Keratinocyte (primary cell): ENCODE results near the gene FCGR2B. TPM values are rescaled to one million over a fixed set of nuclear protein-coding genes. Genes with fewer than 3 reads are reported as not detected.
"Not testable (repeated sequence)": the region's sequence is repeated elsewhere in the genome, so short reads cannot be mapped to it uniquely, and the experiment has no call there.

Experiments
- DNase-seq: peaks from one replicate; pipeline ENCODE4 v3.0.0-alpha.2; 2011; ENCODE audit warnings: low read depth, missing footprints, low spot score
- FAIRE-seq: peaks from 2 replicates; lab custom pipeline; 2011; peaks lifted over from hg19 to GRCh38; lab: Jason Lieb, UNC
- H2AFZ ChIP-seq: 2 replicates; pipeline ENCODE4 v1.6.0; 2012; ENCODE audit warnings: low read length, control low read depth, inconsistent platforms; ENCODE audit not compliant: control insufficient read depth
- H3K27ac ChIP-seq: 2 replicates; pipeline ENCODE4 v1.5.1; 2011; ENCODE audit warnings: low read length; ENCODE audit not compliant: control insufficient read depth, insufficient read depth
- H3K27me3 ChIP-seq: 3 replicates; pipeline ENCODE4 v1.6.0; 2011; ENCODE audit warnings: low read length; ENCODE audit not compliant: control insufficient read depth, insufficient read depth; ENCODE audit errors: extremely low read depth
- H3K36me3 ChIP-seq, 2 experiments: 2 replicates in 1 of 2; 3 replicates in 1 of 2; pipeline ENCODE4 v1.5.1; 2011; ENCODE audit warnings: low read length in 2 of 2, mild to moderate bottlenecking in 1 of 2; ENCODE audit not compliant: control insufficient read depth in 2 of 2, insufficient read depth in 2 of 2; ENCODE audit errors: extremely low read depth in 1 of 2
- H3K4me1 ChIP-seq: 3 replicates; pipeline ENCODE4 v1.5.1; 2011; ENCODE audit warnings: low read length; ENCODE audit not compliant: control insufficient read depth, insufficient read depth; ENCODE audit errors: extremely low read depth
- H3K4me2 ChIP-seq: 3 replicates; pipeline ENCODE4 v1.6.0; 2011; ENCODE audit warnings: low read depth, low read length; ENCODE audit not compliant: control insufficient read depth, insufficient read depth; ENCODE audit errors: extremely low read depth
- H3K4me3 ChIP-seq, 3 experiments: fragments of 200-600 bp in 1 of 3; sonication (generic) in 1 of 3; 2 replicates in 2 of 3; 3 replicates in 1 of 3; pipeline ENCODE4 v1.5.1; 2011 to 2016; ENCODE audit warnings: low read length in 3 of 3, mild to moderate bottlenecking in 3 of 3, control low read depth in 2 of 3, inconsistent platforms in 1 of 3, low read depth in 1 of 3, mixed read lengths in 1 of 3, mixed run types in 1 of 3, moderate library complexity in 1 of 3; ENCODE audit not compliant: control insufficient read depth in 2 of 3, insufficient read depth in 2 of 3; ENCODE audit errors: extremely low read depth in 1 of 3
- H3K79me2 ChIP-seq: 2 replicates; pipeline ENCODE4 v1.6.0; 2012; ENCODE audit warnings: low read length; ENCODE audit not compliant: control insufficient read depth, insufficient read depth
- H3K9ac ChIP-seq: 3 replicates; pipeline ENCODE4 v1.6.0; 2011; ENCODE audit warnings: low read length; ENCODE audit not compliant: control insufficient read depth, insufficient read depth; ENCODE audit errors: extremely low read depth
- H3K9me1 ChIP-seq: 3 replicates; pipeline ENCODE4 v1.6.0; 2011; ENCODE audit warnings: low read length; ENCODE audit not compliant: control insufficient read depth, insufficient read depth; ENCODE audit errors: extremely low read depth
- H3K9me3 ChIP-seq: 2 replicates; pipeline ENCODE4 v1.5.1; 2012; ENCODE audit warnings: low read depth, low read length; ENCODE audit not compliant: control insufficient read depth
- H4K20me1 ChIP-seq: 3 replicates; pipeline ENCODE4 v1.6.0; 2011; ENCODE audit warnings: low read length; ENCODE audit not compliant: control insufficient read depth, insufficient read depth; ENCODE audit errors: extremely low read depth
- EZH2 ChIP-seq: IDR thresholded peaks from one replicate; pipeline ENCODE4 v1.6.1; 2012; ENCODE audit warnings: inconsistent platforms, mild to moderate bottlenecking, low read length, moderate library complexity
- dilution Hi-C: fragments of 300-500 bp; cut with MboI; formaldehyde crosslinking; loops from one replicate; pipeline ENCODE4 v1.7.0; 2020; ENCODE audit warnings: low sequenced_read_pairs; ENCODE audit not compliant: extremely low pct_ligation_motif_present
- polyA plus RNA-seq, 5 experiments: library from polyadenylated mRNA; depleted of rRNA in 3 of 5; stranded (reverse) in 3 of 5; stranded (forward) in 1 of 5; unstranded in 1 of 5; fragments of >200 nt; gene quantifications; 1 replicate in 1 of 5; 2 replicates in 3 of 5; 3 replicates in 1 of 5; pipeline versions ENCODE4 v1.2.1 to v1.2.3, GENCODE V29; 2011 to 2012; ENCODE audit warnings: missing spikeins in 2 of 5, low read depth in 1 of 5, low replicate concordance in 1 of 5
- TF ChIP-seq, protein P1 (sequence below), 3 experiments: IDR thresholded peaks in 1 of 3; conservative IDR thresholded peaks in 1 of 3; optimal IDR thresholded peaks in 1 of 3; 2 replicates in 2 of 3; 3 replicates in 1 of 3; pipeline versions ENCODE3 to v1.5.1; 2011; ENCODE audit warnings: low read length in 3 of 3, mild to moderate bottlenecking in 3 of 3, moderate library complexity in 2 of 3, control low read depth in 1 of 3, inconsistent platforms in 1 of 3; ENCODE audit not compliant: insufficient read depth in 2 of 3; ENCODE audit errors: extremely low read depth in 1 of 3

The FCGR2B gene
- polyA plus RNA-seq, 1 donor (not counting 4 experiments of a cell fraction or from before 2014, with no cell fraction given): not detected

DNA sequence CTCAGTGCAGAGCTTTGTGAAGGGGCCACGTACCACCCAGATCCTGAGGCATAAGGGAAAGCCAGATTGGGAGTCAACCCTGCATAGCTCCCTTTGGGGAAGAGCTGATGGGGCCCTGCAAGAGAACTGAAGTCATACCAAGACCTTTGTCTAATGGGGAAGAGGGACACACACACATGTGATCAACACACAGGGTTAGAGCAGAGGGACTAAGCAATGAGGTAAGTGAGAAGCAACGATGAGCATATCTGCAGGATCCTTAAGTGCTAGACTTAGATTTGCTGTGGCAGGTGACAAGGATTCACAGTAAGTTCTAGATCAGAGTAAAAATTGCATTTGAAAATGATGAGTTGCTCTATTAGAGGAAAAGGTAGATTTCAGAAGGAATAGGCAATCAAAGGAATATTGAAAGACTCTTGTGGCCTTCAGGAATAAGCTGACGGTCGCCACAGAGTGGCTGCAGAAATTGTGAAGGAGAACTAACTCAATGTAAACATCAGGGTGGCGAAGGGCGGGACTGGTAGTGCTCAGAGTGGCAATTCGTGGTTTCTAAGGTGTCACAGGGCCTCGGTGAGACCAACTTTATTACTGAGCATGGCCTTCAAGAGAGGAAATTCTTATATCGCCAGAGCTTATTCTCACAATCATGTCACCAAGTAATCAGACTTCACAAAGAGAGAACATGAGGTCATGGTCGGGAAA, 36.3 kb upstream of the FCGR2B start:
- DNase-seq, H3K9ac ChIP-seq, H3K4me3 ChIP-seq, H3K27ac ChIP-seq, dilution Hi-C loops, H2AFZ ChIP-seq, H4K20me1 ChIP-seq, H3K9me3 ChIP-seq, H3K4me2 ChIP-seq, H3K79me2 ChIP-seq, H3K4me1 ChIP-seq, FAIRE-seq, H3K27me3 ChIP-seq, H3K36me3 ChIP-seq, H3K9me1 ChIP-seq: not testable (repeated sequence)

DNA sequence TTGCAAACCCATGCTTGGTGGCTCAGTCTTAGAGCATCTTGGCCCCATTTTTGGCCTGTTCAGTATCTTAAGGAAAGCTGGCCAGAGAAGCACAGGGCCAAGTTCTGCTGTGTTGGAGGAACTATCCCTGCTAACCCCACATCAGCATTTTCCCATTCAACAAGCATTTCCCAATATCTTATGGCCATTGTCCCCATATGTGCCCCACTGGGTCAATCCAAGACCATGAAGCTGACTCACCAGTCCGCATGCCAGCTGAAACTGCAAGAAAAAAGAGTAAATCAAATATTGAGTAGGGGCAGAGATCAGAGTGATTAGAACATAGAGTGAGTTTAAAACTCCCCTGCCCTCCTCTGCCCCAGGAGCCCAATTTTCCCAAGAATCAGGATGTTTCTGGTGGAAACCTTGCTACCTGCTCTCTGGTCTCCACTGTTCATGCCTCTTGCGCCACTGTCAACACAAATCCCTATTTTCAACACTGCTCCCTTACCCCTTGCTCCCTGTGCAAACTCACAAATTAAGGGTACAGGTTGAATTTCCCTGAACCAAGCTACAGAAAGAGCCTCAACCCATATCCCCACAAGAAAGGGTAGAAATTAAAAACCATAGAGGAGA, 32.7 kb upstream of the FCGR2B start:
- dilution Hi-C loops, FAIRE-seq: not testable (repeated sequence)

DNA sequence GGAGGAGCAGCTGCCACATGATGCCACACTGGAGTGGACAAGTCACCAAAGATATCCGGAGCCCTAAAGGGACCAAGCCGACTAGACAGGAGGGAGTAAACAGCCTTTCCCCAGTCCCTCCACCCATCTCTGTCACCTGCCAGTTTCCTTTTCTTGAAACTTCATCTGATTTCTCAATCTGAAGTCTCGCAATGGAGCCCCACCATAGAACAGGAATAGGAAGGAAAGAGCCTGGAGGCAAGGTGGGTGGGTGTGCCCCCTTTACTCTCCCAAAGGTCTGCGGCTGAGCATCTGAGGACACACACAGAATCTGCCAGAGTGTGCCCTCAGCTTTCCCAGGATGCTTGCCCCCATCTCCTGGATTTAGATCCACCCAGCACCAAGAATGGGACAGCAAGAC, 31.9 kb upstream of the FCGR2B start, which contains the start of gene FCGR3B:
Gene FCGR3B (minus strand): TSS at position 101 of the 400 bp plus-strand sequence. CDS start 82 bp downstream, at position 19.
- Histone ChIP-seq H3K27me3 (no peaks in the 10 kb centered on the region), H3K4me1 (no peaks in the 10 kb centered on the region), H4K20me1 (no peaks in the 10 kb centered on the region), H3K36me3 (no peaks in the 10 kb centered on the region), H3K4me2 (no peak within 1 kb of the TSS), H3K9me1 (no peaks in the 10 kb centered on the region), H3K9me3 (no peaks in the 10 kb centered on the region), H3K9ac (no peak within 1 kb of the TSS), H3K79me2 (no peaks in the 10 kb centered on the region), H3K27ac (no peak within 1 kb of the TSS), H2AFZ (no peak within 1 kb of the TSS), H3K4me3 (no peak within 1 kb of the TSS)
- DNase-seq: no peak
- dilution Hi-C loops: no loop called here
- TF ChIP-seq, protein P1, sequence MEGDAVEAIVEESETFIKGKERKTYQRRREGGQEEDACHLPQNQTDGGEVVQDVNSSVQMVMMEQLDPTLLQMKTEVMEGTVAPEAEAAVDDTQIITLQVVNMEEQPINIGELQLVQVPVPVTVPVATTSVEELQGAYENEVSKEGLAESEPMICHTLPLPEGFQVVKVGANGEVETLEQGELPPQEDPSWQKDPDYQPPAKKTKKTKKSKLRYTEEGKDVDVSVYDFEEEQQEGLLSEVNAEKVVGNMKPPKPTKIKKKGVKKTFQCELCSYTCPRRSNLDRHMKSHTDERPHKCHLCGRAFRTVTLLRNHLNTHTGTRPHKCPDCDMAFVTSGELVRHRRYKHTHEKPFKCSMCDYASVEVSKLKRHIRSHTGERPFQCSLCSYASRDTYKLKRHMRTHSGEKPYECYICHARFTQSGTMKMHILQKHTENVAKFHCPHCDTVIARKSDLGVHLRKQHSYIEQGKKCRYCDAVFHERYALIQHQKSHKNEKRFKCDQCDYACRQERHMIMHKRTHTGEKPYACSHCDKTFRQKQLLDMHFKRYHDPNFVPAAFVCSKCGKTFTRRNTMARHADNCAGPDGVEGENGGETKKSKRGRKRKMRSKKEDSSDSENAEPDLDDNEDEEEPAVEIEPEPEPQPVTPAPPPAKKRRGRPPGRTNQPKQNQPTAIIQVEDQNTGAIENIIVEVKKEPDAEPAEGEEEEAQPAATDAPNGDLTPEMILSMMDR (optimal IDR thresholded peaks at IDR 0.05 in 1 of 3, IDR thresholded peaks at IDR 0.05 in 1 of 3, conservative IDR thresholded peaks at IDR 0.05 in 1 of 3; ENCODE audit: extremely low read depth in 1 of 3, insufficient read depth in 2 of 3, low read length in 3 of 3): no peak
- TF ChIP-seq EZH2: no peak
- no peak for FAIRE-seq

More for the DNA sequence above, 32.7 kb upstream of the FCGR2B start:
- not testable (repeated sequence) for H3K9me1 ChIP-seq, H3K9ac ChIP-seq, H3K36me3 ChIP-seq, H3K4me3 ChIP-seq, H3K79me2 ChIP-seq, H3K27ac ChIP-seq, H3K27me3 ChIP-seq, H2AFZ ChIP-seq, DNase-seq, H3K9me3 ChIP-seq, H3K4me1 ChIP-seq, H3K4me2 ChIP-seq, H4K20me1 ChIP-seq

DNA sequence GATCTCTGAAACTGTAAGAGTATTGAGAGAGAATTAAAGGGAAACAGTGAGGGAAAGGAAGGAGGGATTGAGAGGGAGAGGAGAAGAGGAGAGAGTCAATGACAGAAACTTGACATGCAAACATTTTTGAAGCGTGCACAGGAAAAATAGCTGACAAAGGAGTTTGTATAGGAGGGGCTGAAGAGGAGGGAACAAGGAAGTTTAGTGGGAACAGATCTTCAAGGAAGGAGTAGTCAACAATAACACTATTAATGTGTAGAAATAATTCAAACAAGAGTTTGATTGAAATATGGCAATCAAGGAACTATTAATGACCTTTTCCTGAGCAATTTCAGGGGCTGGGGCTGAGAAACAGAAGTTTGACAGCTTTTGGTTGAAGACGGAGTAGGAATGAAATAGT, 27.9 kb upstream of the FCGR2B start:
- dilution Hi-C loops, H3K9me3 ChIP-seq, H3K9me1 ChIP-seq, H3K9ac ChIP-seq, FAIRE-seq, DNase-seq, H3K4me2 ChIP-seq, H3K4me1 ChIP-seq, H3K27ac ChIP-seq, H3K36me3 ChIP-seq, H4K20me1 ChIP-seq, H3K4me3 ChIP-seq, H3K27me3 ChIP-seq, H2AFZ ChIP-seq, H3K79me2 ChIP-seq: not testable (repeated sequence)
